Right kidney (tissue), 1 donor: ENCODE results near the gene DNAJB6.
"Not testable (repeated sequence)": the region's sequence is repeated elsewhere in the genome, so short reads cannot be mapped to it uniquely, and the experiment has no call there.

ENCODE experiments used
- DNase-seq: peaks from one replicate; pipeline ENCODE4 v3.0.0-alpha.2; 2016

DNAJB6 gene

DNA sequence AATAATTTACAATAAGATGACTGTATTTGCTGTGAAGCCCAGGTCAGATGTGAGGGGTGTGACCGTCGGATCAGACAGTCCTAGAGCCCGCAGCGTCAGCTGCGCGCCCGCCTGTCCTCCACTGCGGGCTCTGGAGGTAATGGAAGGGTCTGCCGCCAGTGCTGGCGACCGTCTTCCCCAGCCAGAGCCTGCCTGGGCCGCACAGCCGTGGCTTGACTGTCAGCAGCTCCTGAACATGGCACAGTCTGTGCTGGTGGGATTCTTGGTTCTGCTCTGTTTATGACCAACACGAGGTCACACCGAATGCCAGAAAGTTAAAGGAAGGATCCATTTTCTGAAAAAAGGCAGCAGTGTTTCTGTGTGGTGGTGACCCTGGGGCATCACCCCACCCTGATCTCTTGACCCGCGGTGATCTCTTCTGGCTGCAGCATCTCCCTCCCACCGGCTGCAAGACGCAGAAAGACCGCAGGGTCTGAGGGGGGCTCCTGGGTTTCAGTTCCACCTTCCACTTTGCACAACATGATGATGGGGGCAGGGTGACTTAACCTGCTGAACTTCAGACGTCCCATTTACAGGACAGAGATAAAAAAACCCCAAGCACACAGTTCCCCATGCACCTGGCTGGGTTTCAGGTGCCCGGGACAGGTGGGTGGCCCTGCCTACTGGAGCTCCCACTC, 103.7 kb downstream of the DNAJB6 start:
- no peak for DNase-seq

DNA sequence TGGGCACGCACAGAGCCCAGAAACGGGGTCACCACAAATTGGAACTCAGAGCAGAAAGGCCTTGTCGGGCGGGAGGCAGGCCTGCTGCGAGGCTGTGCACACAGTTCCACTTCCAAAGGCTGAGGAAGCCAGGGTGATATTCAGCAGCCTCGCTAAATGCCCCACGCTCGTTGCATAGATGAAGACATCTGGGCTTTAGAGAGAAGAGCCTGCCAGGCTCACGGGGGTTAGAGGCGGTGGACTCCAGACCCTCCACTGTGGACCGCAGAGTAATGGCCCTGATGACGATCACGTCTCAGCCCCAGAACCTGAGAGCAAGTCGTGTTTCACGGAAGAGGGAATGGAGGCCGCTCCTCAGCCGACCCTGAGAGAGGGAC, 104.2 kb downstream of the DNAJB6 start:
- DNase-seq: no peak

DNA sequence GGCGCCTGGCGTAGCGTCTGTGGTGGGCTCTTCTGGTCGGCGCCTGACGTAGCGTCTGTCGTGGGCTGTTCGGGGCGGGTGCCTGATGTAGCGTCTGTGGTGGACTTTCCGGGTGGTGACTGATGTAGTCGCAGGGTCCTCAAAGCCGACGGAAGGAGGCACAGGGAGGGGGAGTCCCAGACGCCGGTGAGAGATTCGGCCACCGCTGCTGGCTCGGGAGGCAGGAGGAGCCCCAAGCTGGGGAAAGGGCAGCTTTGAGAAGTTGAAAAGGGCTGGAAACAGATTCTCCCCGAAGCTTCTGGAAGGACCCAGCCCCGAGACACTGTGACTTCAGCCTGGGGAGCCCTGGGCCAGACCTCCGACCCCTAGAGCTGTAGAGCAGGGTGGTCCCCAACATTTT, 105.7 kb downstream of the DNAJB6 start:
- DNase-seq: no peak

DNA sequence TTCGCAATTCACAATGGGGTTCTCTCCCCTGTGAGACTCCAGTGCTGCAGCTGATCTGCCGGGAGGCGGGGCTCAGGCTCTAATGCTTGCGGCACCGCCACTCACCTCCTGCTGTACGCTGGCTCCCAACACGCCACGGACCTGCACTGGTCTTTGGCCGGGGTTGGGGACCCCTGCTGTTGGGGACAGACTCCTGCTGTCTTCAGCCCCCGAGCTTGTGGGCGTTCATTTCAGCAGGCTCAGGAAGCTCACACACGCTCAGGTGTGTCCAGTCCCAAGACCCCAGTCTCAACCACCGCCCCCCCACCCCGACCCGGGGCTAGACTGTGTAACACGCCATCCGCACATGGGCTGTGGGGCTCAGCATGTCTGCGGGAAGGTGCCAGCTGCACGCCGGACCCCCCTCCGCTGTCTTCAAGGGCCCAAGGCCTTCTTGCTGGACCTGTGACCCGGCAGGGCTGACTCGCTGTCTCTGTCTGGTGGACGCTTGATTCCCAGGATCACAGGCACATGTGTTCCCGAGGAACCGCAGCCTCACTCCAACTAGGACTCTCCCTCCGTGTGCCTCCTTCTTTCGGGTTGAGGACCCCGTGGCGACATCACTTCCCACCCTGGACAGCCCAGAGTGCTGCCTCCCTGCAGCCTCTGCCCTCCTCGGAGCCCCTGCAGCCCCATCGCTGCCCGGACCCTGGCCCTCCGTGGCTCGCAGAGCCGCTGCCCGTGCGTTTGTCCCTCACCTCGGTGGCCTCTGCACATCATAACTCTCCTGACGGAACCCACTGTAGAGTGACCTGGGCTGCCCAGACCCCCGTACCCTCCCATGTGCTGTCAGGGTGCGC, 106.4 kb downstream of the DNAJB6 start:
- DNase-seq: no peak

DNA sequence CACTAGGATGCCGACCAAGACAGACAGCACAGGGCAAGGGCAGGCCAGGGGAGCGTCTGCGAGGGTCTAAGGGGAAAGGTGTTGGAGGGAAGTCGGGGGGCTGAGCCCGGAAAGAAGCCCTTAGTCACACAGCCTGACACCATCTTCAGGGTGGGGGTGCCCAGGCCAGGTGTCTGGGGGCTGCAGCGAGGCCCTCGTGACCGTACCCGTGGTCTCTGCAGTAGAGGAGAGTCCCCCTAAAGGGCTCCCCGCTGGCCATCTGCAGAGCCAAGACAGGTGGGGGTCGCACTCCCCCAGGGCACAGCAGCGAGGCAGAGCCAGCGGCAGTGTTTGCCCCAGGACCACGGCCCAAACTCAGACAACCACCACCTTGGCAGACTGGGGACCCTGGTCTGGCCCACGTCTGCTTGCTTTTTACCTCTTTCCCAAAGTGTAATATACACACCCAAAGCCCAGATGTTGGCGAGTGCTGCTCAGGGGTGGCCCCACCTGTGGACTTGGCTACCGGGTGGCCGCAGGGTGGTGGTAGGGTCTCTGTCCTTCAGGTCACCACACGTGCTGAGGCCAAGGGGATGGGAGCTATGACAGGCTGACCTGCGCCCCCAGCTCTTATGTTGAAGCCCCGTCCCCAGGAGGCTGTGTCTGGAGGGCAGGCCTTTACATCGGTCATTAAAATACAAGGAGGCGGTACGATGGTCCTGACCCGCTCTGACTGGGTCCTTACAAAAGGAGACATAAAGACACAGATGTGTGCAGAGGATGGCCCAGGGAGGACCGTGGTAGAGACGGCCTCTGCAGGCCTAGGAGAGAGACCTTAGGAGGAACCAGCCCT, 107.4 kb downstream of the DNAJB6 start:
- no peak for DNase-seq

DNA sequence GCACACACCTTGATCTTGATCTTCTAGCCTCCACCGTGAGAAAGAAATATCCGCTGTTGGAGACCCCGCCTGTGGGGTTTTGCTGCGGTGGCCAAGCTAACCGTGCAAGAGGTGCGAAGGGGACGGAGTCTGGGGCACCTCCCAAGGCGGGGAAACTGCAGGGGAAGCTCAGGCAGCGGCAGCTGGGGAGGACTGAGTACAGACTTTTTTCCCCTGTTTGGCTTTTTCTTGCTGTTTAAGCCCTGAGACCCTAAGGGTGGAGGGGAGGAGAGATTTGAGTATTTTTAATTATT, 108.0 kb downstream of the DNAJB6 start:
- no peak for DNase-seq

DNA sequence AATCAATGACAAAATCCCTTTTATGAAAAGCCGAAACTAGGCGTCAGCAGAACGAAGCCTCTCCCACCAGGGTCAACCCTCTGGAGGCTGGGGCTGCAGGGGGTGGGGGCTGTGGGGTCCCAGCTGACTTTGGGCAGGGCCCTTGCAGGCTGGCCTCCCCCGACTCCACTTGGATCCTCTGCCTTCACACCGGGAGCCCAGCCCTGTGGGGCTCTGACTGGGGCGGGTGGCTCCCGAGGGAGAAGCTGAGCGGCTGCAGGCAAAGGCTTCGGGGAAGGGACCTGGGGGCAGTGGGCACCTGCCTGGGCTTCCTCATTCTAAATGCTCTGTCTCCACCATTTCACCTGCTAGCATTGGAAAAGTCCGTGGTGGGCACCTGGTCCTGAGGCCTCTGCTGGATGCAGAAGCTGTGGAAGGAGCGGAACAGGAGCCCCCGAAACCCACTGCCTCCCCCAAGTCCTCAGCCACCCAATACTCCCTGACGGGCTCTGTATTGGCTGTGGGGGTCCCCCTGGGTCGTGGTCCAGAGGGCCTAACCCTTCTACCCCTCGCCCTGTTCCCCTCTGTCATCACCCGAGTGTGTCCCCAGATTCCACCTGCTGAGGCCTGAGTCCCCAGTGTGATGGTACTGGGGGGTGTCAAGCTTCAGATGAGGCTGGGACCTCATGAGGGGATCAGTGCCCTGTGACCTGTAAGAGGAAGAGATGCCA, 108.6 kb downstream of the DNAJB6 start:
- no peak for DNase-seq

DNA sequence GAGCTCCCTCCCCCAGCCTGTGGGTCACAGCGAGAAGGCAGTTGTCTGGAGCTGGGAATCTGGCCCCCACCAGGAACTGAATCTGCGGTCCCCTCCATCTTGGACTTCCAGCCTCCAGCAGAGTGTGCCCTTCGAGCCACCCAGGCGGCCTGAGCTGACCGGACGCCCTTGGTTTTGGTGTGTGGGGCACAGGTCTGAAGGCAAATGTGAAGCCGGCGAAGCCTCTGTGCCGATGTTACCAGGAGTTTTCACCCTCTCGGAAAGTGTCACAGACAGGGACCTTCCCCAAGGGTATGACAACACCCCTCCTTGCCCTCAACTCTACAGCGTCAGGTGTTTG, 109.1 kb downstream of the DNAJB6 start:
- no peak for DNase-seq

DNA sequence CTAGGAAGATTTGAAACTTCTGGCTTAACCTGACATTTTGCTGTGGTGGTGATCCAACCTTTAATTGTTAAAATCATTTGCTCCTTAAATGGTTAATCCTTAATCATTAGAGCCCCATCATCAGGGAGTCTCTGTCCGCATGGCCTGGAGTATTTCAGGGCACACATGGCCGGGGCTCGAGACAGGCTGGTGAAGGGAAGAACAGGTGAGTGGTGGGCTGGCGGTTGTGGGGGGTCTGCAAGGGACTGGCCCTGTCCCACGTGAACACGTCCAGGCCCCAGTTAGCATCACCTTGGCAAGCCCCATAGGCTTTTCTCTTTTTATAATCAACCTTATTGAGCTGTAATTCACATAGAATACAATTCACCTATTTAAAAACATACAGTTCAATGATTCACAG, 109.5 kb downstream of the DNAJB6 start:
- DNase-seq: no peak

DNA sequence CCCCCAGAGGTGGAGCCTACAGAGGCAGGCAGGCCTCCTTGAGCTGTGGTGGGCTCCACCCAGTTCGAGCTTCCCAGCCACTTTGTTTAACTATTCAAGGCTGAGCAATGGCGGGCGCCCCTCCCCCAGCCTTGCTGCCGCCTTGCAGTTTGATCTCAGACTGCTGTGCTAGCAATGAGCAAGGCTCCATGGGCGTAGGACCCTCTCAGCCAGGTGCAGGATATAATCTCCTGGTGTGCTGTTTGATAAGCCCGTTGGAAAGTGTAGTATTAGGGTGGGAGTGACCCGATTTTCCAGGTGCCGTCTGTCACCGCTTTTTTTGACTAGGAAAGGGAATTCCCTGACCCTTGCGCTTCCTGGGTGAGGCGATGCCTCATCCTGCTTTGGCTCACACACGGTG, 117.2 kb downstream of the DNAJB6 start:
- DNase-seq: not testable (repeated sequence)

DNA sequence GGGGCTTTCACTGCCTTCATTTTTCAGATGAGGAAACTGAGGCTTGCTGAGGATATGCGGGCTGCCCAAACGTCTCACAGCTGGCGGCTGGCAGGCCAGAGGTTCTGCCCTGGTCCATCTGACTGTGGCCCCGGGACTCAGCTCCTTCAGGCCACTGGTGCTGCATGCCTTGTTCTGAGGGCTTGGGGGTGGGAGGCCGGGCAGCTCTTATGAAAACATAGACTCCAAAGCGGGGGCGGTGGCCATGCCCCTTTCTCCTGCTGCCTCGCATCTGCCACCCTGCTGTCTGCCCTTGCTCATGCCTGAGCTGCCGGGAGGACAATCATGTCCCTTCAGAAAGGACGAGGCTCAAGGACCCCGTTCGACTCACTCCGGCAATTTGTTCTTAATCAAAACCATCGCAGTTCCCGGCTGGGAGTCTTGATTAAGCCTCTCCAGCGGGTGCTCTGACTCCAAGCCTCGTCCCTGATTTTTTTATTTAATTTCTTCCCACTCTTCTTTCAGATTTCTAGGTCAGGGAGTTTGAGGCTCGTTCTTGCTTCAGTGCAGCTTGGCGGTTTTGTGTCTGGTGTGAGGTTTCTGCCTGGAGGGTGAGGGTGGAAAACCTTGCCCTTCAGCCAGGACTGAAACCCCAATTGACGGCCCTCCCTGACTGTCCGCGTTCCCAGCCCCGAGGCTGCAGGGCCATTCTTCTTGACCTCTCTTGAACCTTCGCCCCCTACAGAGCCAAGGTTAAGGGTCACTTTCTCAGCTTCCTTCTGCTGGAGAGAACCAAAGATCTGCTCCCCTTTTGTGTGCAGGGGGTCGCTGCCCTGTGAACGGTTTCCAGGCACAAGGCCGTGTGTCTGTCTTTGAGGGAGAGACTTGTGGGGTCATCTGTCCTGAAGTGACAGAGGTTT, 120.8 kb downstream of the DNAJB6 start:
- DNase-seq: no peak

DNA sequence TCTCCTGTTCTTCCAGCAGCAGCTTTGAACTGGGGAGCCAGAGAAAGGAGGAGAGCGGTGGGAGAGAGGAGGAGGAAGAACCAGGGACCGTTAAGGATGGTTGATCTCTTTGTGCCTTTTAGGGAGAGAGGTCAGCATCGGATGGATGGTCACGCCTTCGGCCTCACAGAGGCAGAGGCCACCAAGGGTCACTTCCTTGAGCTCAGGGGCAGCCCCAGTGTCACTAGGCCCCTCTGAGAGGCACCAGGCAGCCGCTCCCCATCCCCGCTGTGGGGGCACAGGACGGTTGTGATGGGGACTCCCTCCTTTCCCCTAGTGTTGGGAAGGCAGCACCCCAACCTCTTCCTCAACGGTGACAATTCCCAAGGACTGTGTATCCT, 121.4 kb downstream of the DNAJB6 start:
- no peak for DNase-seq

DNA sequence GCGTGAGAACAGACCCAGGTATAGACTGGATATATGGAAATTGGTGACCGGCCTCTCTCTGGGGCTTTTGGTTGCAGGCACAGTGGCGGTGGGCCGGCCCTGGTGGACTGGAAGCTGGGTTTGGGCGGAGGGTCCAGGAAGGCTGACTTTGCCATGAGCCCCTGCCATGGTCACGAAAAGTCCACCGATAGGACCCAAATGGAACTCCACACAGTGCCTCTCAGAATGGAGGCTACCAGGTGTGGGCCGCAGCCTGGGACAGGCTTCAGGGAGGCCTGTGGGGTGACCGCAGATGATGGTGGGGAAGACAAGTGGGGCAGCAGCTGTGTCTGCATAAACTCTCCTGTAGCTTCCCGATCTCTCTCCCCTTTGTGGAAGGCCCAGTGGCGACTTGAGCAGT, 123.2 kb downstream of the DNAJB6 start:
- DNase-seq: no peak

DNA sequence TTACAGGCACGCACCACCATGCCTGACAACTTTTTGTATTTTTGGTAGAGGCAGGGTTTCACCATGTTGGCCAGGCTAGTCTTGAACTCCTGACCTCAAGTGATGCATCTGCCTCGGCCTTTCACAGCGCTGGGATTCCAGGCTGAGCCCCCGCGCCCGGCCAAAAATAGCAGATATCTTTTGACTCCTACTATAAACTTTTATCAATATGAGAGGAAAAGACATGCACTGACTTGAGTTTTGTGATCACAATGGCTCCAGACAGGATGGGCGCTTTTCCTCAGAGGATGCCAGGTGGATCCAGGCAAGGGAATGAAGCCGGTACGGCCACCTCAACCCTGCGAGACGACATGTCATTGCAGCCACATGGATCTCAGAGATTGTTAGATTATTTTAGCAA, 123.9 kb downstream of the DNAJB6 start:
- DNase-seq: no peak

DNA sequence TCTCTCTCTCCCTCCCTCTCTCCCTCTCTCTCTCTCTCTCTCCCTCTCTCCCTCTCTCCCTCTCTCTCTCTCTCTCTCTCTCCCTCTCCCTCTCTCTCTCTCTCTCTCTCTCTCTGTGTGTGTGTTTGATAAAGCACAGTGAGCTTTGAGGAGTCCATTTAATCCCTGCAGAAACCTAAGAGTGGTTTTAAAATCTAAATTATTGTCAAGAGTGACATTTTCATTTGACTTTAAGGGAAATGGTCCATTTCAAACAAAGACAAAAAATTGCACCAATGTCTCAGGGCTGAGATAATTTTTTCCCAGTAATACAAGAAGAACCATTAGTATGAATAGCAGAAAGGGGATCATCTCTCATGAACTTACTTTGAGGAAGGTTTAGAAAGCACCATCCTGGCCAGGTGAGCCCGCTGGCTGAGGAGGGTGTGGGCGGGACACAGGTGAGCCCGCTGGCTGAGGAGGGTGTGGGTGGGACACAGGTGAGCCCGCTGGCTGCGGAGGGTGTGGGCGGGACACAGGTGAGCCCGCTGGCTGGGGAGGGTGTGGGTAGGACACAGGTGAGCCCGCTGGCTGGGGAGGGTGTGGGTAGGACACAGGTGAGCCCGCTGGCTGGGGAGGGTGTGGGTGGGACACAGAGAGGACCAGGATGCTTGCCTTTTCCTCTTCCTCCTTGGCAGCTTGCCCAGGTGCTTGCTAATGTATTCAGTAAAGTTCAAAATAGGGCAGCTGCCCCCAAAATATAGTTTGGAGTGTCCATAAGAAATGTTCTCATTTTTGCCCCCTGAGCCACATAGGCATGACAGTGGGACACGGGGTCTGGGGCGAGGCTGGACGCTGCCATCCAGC, 125.0 kb downstream of the DNAJB6 start:
- no peak for DNase-seq

DNA sequence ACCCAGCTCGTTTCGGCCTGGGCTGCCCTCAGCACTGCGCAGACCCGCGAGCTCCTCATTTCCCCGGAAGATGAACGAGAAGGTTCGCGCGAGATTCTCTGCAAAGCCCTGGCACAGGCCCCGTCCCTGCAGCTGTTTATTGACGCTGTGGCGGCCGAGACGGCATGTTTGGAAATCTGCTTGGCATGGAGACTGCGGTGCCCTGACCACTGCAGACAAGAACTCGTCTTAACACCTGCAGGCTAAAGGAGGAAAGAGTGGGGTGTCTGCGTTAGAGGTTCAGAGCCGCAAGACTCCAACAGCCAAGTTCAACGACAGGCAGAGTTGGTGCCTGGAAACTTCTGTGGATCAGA, 125.6 kb downstream of the DNAJB6 start:
- DNase-seq: no peak

DNA sequence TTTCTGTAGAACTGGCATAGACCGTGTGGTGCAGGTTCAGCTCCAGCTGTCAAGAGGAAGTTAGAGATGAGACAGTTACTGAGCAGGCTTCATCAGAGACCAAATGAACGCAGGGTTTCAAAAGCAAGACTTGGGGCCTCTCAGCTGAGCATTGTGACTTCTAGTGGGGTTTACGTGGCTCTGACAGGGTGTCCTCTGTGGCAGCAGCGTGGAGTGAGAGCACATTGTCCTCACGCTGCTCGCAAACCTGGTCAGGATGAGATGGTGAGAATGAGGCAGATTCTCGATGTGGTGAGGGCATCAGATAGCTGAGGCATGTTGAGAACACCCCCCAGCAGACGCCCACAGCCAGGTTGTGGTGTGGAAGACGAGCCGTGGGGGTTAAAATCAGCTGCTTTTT, 126.0 kb downstream of the DNAJB6 start:
- DNase-seq: no peak

DNA sequence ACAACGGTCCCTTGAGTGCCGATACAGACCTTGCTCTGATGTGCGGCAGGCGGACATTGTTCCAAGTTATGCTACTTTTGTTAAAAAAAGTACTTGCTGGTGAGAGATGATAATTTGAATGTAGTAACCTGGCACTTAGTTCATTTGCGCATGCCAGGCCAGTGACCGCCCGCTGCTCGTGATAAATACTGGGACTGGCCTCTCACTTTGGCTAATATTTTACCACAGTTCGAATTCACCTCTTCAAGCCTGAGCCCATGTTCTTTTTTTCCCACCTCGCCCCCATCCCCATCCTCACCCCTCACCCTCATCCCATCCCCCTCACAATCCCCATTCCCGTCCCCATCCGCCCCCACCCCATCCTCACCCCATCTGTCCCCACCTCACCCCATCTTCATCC, 126.4 kb downstream of the DNAJB6 start:
- DNase-seq: no peak

DNA sequence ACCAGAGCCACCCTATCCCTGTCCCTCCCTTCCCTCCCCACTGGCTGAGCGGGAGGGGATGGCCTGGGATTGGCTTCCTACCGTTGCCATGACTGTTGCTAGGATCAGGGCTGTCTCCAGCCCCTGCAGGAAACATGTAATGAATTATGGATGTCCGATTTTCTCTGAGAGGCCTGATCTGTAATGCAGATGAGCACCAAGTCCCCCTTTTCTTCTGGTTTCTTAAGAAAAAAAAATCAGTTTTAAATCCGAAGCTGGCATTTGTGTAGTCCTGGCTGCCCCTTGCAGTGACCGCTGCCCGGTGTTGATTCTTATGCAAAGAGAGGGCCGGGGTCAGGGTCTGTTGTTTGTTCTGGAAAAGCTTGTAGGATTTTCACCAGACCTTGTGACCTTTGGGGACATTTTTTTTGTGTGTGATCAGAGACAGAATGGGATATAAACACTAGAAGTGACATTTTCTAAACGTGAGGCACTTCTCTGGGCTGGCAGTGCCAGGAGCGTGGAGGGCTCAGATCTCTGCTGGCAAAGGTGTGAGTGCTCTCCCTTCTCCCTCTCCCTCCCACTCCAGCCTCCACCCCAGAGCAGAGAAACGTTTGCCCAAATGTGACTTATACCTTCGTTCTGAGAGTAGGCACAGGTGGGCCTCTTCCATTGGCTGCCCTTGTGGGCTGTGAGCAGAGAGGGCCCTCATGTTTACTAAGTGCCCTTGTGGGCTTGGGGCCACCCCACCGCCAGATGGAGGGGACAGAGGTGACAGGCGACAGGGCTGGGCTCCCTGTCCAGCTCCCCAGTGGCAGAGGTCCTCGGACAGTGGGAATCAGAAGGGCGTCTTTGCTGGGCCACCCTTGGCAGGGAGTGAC, 127.5 kb downstream of the DNAJB6 start:
- DNase-seq: peak; percentile 38
